Measurements from ENCODE around the gene TMEM266.

The TMEM266 gene

DNA sequence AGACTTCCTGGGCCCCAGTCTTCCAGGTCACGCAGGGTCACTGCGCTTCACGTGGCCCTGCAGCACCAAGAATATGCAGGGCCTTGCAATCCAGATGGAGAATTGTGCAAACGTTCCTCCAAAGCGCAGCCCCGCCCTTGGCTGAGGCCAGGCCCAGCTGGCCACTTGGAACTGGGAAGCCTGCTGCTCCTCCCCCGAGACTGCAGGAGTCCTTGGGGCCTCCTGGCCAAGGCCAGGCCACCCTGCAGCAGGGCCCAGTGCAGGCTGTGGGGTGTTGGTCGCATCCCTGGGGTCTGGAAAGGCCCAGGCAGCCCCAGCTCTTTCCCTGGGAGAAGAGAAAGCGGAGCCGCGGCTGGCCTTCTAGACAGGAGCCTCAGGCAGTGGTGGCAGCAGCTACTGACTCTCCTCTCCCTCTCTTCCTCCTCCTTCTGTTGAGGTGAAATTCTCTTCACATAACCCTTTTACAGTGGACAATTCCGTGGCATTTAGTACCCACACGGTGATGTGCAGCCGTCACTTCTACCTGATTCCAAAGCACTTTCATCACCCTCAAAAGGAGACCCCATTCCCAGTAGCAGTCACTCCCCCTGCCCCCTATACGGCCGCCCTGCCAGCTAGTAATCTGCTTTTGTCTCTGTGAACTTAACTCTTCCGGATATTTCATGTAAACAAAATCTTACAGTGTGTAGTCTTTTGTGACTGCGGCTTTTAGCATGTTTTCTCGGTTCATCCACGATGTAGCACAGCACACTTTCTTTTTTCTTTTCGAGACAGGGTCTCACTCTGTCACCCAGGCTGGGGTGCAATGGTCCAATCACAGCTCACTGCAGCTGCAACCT is 103.9 kb downstream of the TMEM266 start:
- DNase-seq: no peak

DNA sequence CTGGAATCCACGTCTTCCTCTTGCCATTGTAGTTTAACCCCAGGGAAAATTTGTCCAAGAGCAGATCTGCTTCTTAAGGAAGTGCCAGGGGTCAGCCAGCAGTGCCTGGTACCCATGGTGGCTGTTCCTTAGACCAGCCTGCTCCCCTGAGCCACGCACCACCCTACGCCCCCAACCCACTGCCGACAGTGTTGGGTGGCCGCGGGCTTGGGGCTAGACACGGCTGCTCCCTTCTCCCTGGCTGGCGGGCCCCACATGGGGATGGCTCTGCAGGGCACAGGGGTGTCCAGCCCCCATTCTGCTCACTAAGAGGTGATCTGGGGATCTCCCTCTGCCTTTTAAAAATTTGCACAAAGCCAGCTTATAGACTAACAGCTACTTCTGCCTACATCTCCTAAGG is 104.8 kb downstream of the TMEM266 start:
- DNase-seq: no peak

DNA sequence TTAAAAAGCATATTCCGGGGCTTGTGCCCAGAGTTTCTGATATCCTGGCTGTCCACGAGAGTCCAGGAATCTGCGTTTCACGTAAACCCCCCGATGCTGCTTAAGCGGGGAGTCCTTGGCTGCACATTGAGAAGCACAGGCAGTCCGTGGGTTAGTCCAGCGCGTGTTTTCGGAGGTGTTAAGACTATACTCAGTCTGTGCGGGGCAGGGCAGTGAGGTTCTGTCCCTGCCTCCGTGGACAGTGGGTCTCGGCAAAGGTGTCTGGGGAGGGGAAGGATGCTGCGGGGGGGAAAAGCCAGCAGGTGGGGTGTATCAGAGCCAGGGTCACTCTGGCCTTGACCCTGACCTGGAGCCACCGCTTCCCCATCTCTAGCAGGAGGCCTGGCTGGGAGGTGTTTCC is 106.2 kb downstream of the TMEM266 start:
- DNase-seq: no peak

DNA sequence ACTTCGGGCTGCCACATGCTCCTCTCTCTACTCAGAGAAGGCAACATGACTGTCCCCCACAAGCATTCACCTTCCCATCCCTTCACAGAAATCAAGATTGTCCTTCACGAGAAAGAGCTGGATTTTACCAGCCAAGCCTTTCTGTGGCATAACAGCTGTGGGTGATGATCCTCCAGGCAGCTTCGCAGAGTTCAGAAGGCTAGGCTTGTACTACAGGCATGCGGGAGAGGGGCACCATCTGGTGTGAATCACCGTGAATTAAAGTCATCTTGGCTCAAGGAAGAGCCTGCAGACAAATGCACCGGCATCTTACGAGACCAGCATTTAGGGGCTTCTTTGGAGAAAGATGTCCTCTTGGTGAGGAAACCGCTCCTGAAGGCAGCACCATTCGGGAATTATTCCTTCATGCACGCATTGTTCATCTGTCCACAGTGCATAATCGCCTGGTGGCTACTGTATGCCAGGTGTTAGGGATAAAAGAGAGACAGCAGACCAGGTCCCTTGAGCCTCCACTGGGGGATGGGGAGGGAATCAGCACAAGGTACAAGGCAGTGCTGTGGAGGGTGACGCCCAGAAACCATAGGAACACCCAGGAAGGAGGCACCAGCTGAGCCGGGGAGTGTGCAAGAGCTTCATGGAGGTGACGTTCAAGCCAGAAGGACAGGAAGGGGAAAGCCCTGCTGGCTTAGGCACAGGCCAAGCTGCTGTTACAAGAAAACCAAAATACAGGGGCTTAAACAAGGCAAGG is 108.6 kb downstream of the TMEM266 start:
- DNase-seq: no peak

DNA sequence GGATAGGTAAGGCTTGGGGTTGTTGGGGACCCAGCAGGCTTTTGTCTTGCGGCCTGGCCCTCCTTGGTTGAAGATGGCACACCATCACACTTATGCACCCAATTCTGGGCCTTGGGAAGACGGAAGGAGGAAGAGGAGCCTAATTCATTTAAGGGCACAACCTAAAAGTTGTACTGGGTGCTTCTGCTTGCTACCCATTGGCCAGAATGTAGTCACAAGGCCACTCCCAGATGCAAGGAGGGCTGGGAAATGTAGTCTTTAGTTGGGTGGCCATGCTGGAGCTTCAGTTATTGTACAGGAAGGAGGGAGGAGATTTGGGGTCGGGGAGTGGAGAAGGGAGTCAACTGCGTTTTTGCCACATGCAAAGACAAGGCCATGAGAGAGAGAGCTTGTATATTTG is 109.2 kb downstream of the TMEM266 start:
- DNase-seq: no peak

DNA sequence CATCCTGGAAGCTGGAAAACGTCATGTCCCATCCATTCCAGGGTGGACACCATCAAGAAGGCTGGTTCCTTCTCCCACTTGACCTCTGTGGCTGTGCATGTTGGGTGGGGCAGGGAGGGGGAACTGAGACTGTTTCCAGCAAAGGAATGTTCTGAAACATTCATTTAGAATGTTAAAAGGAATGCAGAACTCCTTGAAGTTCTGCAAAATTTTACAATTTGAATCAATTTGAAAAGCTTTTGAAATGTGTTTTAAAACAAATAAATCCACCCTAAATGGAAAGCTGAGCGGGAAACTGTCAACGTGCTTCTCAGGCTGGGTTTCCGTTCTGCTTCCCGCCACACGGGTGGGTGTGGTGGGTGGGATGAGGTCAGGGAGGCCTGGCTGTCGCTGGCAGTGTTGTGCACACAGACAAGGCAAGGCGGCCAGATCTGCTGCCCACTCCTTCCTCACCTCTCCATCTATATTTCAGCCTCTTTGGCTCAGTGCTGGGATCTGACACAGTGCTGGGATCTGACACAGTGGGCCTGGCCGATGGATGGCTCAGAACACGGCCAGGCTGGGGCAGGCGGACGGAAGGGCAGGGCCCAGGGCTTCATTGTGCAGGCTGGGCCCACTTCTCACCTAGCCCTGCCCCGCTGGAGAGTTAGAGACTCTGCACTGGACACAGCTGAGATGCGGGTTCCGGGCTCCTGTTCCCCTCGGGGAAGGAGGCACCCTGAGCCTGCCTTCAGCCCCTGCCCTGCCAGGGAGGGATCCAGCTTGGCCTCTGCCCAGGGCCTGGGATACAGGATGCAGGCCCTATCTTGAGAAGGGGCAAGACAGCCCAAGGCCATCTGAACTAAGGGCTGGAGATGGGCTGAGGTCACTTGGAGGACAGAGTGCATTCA is 110.4 kb downstream of the TMEM266 start:
- no peak for DNase-seq

DNA sequence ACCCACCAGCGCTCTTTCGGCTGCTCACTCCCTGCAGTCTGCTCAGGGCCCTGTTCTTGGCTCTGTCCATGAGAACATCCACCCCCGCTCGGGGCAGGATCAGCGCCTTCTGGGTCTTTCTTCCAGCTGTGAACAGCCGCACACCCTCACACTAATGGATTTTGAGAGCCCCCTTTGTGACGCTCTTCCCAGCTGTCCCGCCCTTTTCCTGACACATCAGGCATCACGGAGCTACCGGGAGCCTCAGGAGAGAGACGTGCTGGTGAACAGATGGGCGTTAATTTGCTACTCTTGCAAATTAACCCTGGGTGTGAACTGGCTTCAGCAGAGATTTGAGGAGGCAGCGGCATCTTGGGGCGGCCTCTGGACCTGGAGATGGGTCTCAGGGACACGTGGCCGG is 113.0 kb downstream of the TMEM266 start:
- DNase-seq: no peak

DNA sequence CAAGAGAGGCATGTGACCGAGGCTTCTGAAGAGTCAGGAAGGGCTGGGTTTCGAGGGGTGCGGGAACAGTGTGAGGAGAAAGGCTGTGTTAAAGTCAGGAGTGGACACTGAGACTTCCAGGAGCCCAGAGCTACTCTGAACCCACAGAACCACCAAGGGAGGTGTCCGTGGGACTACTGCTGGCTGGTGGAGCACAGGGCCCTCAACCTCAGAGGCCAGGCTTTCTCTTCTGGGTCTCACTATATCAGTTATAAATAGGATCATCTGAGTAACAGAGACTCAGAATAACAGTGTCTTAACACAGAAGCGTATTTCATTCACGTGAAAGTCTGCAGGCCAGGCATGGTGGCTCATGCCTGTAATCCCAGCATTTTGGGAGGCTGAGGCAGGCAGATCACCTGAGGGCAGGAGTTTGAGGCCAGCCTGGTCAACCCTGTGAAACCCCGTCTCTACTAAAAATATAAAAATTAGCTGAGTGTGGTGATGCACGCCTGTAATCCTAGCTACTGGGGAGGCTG is 113.6 kb downstream of the TMEM266 start:
- DNase-seq: no peak

DNA sequence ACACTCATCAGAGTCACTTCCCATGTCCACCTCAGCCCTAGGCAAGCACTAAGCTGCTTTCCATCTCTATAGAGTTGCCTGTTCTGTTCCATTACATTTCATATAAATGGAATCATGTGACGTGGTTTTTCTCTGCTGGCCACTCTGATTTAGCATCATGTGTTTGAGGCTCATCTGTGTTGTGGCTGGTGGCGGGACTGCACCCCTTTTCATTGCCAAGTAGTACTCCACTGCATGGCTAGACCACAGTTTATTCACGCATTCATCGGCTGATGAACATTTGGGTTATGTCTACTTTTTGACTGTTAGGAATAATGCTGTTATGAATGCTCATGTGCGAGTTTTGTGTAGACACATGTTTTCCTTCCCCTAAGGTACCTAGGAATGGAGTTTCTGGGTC is 114.9 kb downstream of the TMEM266 start:
- no peak for DNase-seq

DNA sequence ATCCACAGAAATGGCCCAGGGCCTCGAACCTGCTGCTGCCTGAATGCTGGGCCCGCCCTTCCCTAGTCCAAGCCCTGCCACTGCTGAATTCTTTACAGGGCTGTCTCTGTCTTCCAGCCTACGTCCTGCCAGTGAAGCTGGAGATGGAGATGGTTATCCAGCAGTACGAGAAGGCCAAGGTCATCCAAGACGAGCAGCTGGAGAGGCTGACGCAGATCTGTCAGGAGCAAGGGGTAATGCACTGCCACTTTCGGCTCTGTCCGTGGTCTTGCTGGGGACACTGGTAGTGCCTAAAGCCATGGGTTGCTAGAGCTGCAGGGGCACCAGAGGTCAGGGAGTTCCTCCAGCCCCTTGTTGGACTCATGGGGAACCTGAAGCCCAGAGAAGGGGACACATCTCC is 115.7 kb downstream of the TMEM266 start:
- DNase-seq: no peak

DNA sequence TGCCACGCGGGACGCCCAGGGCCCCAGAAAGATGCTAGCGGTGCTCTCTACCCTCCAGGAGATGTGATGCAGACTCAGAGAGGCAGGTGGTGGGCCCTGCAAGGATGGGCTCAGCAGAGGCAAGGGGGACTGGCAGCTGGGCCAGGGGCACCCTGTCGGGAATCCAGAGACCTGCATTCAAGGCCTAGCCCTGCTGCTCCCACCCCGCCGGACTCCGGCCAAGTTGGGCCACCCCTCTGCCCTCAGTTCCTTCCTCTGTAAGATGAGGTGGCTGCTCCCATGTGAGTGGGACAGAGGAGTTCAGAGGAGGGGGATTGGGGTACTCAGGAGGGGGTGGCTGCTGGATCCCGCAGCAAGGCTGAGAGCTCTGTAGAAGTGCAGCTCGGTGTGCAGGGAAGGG is 116.3 kb downstream of the TMEM266 start:
- no peak for DNase-seq

DNA sequence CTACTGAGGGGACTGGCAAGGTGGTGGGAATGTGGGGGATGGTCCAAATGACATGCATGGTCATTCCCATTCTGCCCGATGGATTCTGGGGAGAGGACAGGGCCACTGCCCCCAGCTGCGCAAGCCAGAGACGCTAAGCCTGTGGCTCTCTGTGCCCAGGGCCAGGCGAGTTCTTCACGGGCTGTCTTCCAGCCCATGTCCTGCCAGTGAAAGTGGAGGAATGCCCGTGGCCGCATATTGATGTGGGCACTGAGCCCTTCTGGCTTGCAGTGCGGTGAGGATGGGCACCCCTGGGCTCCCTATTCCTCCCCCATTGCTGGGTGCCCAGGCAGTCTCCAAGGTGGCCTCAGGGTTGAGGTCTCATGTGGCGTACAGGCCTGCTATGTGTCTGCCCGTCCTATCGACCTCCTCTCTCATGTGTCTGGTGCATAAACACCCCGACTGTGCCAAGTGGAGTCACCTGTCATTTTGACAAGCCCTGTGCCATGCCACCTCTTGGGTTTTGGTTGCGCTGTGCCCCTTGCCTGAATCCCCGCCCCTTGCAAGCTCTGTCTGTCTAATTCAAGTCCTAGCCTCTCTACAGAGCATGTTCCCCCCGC is 116.8 kb downstream of the TMEM266 start:
- no peak for DNase-seq

DNA sequence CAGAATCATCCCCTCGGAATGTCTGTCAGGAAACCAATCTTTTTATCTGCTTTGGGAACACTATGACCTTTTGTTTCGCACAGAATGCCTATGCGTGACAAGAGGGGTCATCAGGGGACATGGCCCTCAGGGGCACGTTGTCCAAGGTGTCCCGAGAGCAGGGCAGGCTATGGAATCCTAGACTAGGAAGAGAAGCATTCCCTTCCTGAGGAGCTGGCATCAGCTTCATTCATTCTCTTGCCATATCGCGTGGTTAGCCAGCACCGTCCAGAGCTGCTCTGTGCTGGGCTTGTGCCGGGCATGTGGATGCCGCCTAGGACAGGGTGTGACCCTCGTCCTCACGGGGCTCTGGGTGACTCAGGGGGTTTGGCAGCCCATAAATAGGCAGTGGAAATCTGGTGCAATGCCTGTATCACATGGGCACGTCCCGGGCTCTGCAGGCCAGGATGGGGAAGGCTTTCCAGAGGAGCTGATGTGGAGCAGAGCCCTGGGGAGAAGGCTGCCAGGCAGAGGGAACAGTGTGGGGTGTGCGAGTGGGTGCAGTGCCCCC is 117.8 kb downstream of the TMEM266 start:
- DNase-seq: no peak

DNA sequence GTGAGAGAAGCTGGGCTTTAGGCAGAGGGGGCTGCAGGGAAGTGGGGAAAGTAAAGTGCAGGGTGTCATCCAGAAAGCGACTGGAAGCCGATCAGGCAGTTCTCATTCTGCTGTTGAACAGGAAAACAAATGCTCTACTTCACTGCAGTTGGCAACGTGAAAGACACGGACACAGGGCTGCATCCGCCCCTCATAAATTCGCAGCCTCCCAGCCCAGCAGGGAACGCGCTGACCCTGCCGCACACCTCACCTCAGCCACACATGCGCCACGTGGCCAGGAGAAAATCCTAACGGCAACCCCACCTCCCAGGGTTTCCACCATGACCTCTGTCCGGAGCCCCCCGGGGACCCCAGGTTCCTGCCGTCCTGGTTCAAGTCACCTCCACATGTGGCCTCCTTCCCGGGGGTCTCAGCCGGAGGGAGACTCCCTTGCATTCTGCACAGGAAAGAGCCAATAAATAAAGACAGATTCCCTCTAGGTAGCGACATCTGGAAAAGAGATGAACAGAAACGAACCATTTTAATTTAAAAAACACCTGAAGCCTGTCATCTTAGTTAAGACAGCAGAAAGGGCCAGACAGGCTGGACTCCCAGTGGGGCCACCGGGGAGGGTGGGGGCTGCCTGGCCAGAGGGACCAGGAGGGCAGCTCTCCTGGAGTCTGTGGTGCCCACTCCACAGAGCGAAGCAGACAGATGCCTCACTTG is 118.7 kb downstream of the TMEM266 start:
- no peak for DNase-seq

DNA sequence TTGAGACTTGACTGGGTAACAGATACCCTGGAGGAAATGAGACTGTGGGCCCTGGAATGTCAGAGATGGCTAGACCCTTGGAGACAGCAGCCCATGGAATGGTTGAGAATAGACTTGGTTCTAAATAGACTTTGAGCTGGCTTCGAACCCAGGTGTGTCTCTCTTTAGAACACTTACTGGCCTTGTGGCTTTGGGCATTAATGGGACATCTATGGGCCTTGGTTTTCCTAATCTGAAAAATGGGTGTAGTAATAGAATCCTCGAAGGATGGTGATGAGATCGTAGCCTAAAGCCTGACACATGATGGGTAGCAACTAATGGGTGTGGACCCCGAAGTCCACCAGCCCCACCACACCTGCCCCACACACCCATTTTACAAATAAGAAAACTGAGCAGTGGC is 119.2 kb downstream of the TMEM266 start:
- DNase-seq: no peak

DNA sequence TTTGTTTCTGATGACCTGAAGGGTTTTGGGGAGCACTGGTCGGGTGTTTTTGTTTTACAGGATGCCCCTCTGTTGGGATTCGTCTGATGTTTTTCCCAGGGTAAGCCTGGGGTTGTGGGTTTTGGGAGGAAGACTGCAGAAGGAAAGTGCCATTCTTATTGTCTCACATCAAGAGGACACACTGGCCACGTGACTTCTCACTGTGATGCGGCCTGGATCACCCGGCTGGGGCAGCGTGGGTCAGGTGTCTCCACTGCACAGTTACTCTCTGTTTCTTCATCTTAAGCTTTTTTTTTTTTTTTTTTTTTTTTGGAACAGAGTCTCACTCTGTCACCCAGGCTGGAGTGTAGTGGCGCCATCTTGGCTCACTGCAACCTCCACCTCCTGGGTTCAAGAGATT is 120.5 kb downstream of the TMEM266 start:
- no peak for DNase-seq

DNA sequence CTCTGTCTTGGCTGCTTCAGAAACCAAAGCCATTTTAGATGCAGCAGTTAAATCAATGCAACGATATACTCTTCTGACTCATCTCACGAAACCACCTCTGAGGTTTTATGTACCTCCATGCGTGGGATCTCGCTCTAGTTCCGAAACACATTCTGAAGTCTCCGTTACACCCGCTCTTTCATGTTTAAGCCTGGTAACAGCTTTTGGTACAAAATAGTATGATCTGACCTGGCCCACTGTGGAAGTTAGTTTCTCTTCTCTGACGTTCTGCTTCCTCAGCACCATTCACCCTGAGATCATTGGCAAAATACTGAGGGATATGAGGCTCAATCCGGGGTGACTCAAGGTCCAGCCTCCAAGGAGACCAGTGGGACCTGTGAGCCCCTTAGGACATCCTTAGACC is 121.9 kb downstream of the TMEM266 start:
- no peak for DNase-seq

DNA sequence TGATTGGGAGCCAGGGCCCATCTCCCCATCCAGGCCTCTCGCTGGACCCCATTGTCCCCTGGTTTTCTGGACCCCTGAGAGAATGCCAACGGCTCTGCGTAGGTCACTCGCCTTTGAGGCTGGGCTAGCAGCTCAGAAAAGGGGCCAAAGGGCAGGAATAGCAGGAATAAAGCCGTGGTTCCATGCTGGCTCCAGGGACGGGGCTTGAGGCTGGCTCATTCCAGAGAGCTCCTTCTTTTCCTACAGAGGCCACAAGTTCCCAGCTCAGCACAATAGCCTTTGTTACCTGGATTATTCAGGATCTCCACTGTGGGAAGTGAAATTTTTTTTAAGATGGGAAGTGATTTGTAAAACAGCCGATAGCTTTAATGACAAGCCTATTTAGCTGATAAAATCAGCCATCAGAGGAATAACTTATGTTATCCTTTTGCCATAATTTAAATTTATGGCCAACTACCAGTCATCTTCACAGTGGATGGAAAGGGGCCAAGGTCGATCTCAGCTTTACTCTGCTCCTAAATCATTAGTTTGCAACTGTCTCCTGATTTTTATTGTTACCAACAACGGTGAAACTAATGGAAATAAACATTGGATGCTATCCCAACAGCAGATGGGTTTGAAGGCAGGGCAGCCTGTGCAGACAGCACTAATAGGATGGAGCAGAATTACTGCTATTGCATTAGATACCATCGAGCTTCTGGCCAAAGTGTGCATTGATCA is 124.3 kb downstream of the TMEM266 start:
- no peak for DNase-seq

DNA sequence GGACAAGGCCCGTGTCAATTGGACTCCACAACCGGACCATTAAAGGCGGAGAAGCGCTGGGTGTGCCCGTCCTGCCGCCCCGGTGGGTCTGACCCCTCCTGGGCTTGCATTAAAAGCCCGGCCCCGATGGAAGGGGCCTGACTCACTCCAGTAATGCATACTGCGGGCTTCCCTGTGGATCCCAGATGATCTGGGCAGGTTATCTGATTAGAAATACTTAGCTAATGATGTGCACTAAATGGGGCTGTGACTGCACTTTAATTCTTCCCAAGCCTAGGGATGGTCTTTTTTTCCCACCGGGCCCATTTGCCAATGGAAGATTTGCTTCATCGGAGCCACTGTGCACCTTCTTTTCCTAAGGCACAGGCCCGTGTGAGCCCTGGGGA is 124.9 kb downstream of the TMEM266 start:
- no peak for DNase-seq

DNA sequence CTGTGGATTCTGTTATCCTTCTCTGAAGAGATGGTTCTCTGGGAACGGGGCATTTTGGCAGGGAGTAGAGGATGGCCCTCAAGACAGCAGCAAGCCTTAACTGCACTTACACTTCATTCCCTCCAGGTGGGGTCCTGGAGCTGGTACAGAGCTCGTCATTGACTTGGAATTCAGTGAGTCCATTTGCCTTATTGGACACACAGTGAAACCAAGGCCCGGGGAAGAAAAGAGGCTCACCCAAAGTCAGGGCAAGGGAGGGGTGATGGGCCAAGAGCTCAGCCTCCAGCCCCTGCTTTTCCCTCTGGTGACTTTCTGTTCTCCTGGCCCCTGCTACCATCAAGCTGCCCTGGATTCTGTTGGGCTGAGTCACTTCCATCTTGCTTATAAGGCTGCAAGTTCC is 125.9 kb downstream of the TMEM266 start:
- no peak for DNase-seq

DNA sequence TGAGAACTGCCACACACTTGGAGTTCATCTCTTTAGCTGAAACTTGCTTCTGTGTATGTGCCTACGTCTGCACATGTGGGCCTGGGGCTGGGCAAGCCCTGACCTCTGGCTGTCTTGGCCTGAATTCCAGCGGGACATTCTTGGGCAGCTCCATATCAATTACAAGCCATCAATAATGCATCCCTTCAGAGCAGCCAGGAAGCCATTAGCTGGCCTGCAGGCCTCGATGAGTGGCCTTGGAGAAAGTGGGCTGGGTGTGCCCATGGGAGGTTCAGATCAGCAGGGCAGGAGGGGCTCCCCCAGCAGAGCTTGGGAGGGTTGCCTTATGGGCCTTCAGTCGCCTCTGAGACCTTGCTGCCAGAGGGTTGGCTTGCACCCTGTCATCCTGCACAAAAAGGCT is 127.4 kb downstream of the TMEM266 start:
- DNase-seq: no peak

All from NCI-H1436 treated with DMSO at 0.1 percent for 48 hours (cell line).